NCI-H345 (cell line): ENCODE data around the gene ANKS1B.

Experiments used
- DNase-seq: peaks from one replicate; lab custom pipeline; 2025; lab: John Stamatoyannopoulos, UW

The ANKS1B gene

GRCh38 chr12:99453836-99454538, 530.7 kb downstream of the ANKS1B start:
- DNase-seq = no peak

GRCh38 chr12:99450036-99450630, 534.6 kb downstream of the ANKS1B start:
- DNase-seq = no peak

DNA sequence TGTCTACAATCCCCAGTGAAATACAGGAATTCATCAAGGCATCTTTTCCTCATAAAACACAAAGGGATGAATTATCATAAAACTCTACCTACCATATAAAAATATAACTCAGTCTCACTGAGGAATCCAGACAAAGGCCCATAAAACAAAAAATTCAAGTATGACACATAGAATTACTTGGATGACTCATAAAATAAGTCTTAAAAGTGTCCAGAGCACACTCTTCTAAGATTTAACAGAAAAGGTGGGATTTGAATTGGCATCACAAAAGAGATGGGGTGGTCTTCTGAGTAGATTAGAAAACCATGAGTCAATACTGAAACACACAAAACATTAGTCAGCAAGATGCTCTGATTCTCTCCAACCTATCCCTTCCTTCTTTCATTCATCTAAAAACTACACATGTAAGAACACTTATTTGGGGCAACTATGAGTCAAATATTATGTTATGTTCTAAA, 539.8 kb downstream of the ANKS1B start:
- DNase-seq = no peak

DNA sequence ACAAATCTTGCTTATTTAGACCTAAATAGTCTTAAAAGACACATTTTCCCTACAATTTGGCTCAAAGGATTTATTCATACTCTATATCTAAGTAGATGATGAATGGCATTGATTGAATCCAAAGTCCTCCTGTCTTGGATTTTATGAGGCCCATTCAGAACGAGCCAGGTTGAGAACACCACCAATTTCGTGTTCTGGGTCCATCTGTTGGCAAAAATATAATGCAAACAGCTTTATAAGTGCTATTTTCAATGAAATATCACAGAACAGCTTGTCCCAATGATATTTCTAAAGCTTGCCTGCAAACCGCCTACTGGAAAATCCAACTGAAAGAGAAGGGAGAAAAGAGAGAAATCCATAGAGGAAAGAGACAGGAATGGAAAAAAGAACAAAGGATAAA, 542.0 kb downstream of the ANKS1B start:
- DNase-seq = no peak

DNA sequence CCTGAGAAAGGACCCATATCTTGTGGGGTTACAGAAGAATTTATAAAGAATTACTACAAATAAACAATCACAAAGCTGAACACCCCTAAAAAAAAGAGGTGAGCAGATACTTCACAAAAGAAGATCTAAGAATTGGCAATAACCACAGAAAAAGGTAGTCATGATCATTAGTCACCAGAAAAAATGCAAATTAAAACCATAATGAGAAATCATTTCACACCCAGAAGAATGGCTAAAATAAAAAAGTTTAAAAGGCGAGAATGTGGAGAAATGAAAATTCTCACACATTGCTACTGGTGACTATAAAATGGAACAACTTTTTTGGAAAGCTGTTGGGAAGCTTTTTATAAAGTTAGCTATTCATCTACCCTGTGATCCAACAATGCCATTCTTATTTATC, 545.3 kb downstream of the ANKS1B start:
- DNase-seq = no peak

DNA sequence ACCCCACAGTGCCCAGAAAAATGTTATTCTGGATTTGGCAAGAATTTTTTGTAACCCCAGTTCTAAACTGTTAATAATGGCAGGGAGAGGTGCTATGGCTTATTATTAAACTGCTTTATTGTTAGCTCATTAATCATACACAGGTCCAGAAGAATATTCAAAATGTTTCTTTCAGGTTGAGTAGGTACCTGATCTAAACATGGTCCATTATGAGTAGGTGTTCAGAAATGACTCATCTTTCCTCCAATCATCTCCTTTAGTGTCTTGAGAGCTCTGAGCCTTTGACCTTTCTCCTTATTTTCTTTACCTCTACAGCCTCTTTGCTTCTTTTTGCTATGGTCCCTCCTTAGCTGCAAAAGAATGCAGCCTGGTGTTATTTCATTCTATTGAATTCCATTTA, 548.2 kb downstream of the ANKS1B start:
- DNase-seq = no peak

- DNase-seq = no peak
These were observed 549.5 kb downstream of the ANKS1B start for GRCh38 chr12:99435095-99435791.

DNA sequence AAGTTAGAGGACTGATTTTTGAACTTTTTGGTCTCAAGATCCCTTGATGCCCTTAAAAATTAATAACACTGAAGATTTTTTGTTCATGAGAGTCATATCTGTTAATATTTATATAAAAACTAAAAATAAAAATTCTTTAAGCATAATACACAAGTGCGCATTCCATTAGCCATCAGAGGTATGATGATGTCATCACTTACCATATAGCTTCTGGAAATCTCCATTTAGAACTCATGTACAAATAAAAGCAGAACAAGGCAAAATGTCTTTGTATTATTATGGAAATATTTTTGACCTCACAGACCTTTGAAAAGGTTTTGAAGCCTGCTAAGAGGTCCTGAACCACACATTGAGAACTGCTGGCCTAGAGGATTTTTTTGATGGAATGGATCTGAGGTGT, 551.6 kb downstream of the ANKS1B start:
- no peak for DNase-seq

- DNase-seq = no peak
These were observed 553.5 kb downstream of the ANKS1B start for GRCh38 chr12:99431203-99431602.

GRCh38 chr12:99427104-99427503, 557.6 kb downstream of the ANKS1B start:
- no peak for DNase-seq

DNA sequence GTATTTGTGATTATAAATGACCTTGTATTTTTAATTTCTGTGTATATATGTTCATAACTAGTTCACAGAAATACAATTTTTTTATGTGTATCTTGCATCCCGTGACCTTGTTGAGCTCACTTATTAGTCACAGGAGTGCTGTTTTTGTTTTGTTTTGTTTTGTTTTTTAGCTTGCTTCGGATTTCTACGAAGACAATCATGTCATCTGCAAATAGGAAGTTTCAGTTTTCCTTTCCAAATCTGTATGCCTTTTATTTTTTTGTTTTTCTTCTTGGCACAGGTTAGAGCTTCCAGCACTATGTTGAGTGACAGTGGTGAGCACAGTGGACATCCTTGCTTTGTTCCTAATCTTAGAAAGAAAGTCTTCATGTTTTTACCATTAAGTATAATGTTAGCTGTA, 566.4 kb downstream of the ANKS1B start:
- DNase-seq = no peak

- DNase-seq = no peak
These were observed 571.0 kb downstream of the ANKS1B start for GRCh38 chr12:99413751-99414150.

DNA sequence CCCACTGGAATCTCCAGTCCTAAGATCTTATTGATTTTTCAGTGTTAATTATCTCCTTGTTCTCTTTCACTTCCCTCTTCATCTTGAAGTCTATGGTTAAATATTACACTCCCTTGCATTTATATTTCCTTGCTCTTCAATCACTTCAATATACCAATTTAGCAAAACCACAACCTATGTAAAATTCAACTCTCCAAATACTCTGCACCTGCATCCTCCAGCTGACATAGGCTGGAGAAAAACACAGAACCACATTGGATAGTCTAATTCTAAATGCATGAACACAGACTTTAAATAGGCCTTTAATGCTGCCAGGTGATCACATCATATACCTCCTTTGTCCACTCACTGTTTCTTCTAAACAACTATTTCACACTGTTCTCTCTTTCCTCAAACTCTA, 591.0 kb downstream of the ANKS1B start:
- DNase-seq = no peak

- no peak for DNase-seq
These were observed 592.5 kb downstream of the ANKS1B start for GRCh38 chr12:99392091-99392850.

DNA sequence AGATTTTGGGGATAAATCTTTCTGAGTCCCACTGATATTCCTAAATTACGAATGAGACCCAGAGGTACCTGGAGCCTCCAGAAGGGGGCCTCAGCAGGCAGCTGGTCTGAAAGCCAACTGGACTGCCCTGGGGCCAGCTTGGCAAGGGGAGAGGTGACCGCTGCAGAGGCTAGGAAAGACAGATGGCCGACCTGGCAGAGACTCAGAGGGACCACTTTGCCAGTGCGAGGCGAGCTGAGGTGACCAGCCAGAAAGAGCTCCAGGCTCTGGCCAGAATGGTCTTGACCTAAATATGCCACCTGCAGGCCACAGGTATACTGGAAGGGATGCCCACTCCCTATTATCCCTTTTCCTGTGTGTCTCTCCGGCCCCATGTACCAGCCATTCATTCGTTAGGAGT, 594.0 kb downstream of the ANKS1B start:
- no peak for DNase-seq

- no peak for DNase-seq
These were observed 595.0 kb downstream of the ANKS1B start for GRCh38 chr12:99389751-99390150.

DNA sequence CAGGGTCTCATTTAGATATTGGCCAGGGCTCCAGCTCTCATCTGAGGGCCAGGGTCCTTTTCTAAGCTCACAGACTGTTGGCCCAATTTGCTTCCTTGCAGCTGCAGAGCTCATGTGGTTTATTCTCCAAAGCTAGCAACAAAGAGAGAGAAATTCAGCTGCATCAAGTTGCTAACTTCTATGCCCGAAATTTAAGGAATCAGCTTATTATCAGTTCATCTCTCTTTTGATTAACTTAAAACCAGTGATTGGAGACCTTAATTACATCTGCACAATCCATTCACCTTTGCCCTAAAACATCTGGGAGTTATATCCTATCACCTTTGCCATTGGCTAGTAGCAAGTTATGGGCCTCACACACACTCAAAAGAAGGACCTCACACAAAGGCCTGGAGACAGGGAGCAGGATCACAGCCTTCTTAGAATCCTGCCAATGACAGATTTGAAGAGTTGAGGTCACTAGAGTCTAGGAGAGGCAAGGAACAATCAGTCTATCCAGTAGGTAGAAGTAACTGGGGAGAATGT, 596.0 kb downstream of the ANKS1B start:
- no peak for DNase-seq

GRCh38 chr12:99387661-99388060, 597.1 kb downstream of the ANKS1B start:
- no peak for DNase-seq

GRCh38 chr12:99386907-99387306, 597.8 kb downstream of the ANKS1B start:
- no peak for DNase-seq

GRCh38 chr12:99383258-99383657, 601.5 kb downstream of the ANKS1B start:
- no peak for DNase-seq

DNA sequence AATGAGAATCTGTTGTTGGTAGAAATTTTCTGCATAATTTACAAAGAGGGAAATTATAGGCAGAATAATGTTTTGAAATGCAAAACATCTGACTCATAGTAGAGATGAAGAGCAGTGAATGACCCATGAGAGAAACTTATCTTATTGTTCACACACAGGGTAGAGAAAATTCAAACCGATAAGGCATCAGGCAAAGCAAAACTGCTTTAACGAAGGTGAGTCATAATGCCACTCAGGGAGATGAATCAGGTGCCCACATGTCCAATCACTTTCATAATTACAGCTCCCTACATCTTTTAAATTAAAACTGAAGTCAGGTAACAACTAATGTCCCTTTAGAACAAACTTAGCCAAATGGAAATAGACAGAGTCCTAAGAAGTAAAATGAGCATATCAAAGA, 602.7 kb downstream of the ANKS1B start:
- DNase-seq = no peak

DNA sequence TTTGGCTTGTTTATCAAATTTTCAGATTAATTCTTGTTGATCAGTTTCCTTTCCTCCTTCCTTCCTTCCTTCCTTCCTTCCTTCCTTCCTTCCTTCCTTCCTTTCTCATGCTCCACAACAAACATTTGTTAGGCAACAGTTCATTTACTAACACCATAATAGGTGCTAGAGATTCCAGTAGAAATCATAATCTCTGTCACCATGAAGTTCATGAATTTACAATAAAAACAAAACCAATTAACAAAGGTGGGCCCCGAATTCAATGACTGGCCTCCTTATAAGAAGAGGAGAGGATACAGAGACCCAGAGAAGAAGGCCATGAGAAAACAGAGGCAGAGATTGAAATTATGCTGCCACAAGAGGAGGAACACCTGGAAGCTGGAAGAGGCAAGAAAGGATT, 604.0 kb downstream of the ANKS1B start:
- DNase-seq = no peak
